HCT116 (cell line): ENCODE measurements around the gene HIPK2.

Experiments
- CTCF ChIP-seq, 3 experiments: fragments of 200-600 bp in 1 of 3; sonication (generic) in 1 of 3; IDR thresholded peaks in 2 of 3; conservative IDR thresholded peaks in 1 of 3; 2 replicates each; pipeline ENCODE4 v1.5.1; 2012 to 2017; ENCODE audit warnings: low read depth in 2 of 3, low read length in 2 of 3, antibody characterized with exemption in 1 of 3, borderline replicate concordance in 1 of 3, control low read depth in 1 of 3, mild to moderate bottlenecking in 1 of 3, mixed read lengths in 1 of 3, mixed run types in 1 of 3, moderate library complexity in 1 of 3; ENCODE audit not compliant: insufficient read depth in 1 of 3
- EGR1 ChIP-seq: IDR thresholded peaks from 2 replicates; pipeline ENCODE4 v1.6.1; 2012; ENCODE audit warnings: low read depth
- EZH2 ChIP-seq: fragments of 200-600 bp; sonication (generic); IDR thresholded peaks from 2 replicates; pipeline ENCODE4 v1.6.1; 2017; ENCODE audit warnings: antibody characterized with exemption, mixed run types
- EZH2phosphoT487 ChIP-seq: fragments of 200-600 bp; IDR thresholded peaks from 2 replicates; pipeline ENCODE4 v1.6.1; 2018; ENCODE audit warnings: antibody characterized with exemption, borderline replicate concordance
- JUND ChIP-seq: IDR thresholded peaks from 2 replicates; pipeline ENCODE4 v1.6.1; 2012
- POLR2A ChIP-seq: IDR thresholded peaks from 2 replicates; pipeline ENCODE4 v1.7.0; 2011; ENCODE audit warnings: borderline replicate concordance; ENCODE audit not compliant: insufficient read depth, insufficient read length; ENCODE audit errors: extremely low read depth
- POLR2AphosphoS5 ChIP-seq: IDR thresholded peaks from 2 replicates; pipeline ENCODE4 v1.6.1; 2011; ENCODE audit warnings: mild to moderate bottlenecking, low read depth, low read length, moderate library complexity
- RAD21 ChIP-seq: IDR thresholded peaks from 2 replicates; pipeline ENCODE4 v1.6.1; 2012; ENCODE audit warnings: low read depth, mild to moderate bottlenecking
- REST ChIP-seq: IDR thresholded peaks from 2 replicates; pipeline ENCODE4 v1.6.1; 2012; ENCODE audit warnings: low read depth
- YY1 ChIP-seq: IDR thresholded peaks from 2 replicates; pipeline ENCODE4 v1.6.1; 2011; ENCODE audit warnings: low read length, low read depth, moderate library complexity, mild to moderate bottlenecking; ENCODE audit not compliant: insufficient replicate concordance; ENCODE audit errors: extremely low read depth
- ZBTB33 ChIP-seq: IDR thresholded peaks from 2 replicates; pipeline ENCODE4 v1.6.1; 2011; ENCODE audit warnings: mild to moderate bottlenecking, low read length, moderate library complexity; ENCODE audit not compliant: insufficient replicate concordance; ENCODE audit errors: extremely low read depth
- ZFX ChIP-seq: fragments of 450-650 bp; IDR thresholded peaks from 2 replicates; pipeline ENCODE4 v1.6.1; 2017

DNA sequence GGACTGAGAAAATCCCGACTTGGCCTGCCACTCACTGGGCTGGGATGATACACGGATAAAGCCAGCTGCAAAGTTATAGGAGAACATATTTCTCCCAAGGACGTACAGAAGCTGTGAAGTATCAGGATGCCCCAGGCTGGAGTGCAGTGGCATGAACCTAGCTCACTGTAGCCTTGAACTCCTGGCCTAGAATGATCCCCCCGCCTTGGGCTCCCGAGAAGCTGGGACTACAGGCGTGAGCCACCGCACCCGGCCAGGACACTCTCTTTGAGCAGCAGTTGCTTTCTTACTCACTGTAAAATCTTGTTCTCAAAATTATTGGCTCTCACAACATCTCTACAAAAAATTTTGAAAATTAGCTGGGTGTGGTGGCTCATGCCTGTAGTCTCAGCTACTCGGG is 203.9 kb downstream of the HIPK2 start:
- TF ChIP-seq YY1 (no peak), ZBTB33 (no peak), POLR2A (no peak), CTCF (IDR thresholded peaks at IDR 0.05 in 2 of 3, conservative IDR thresholded peaks at IDR 0.05 in 1 of 3; ENCODE audit: borderline replicate concordance in 1 of 3, insufficient read depth in 1 of 3, low read depth in 2 of 3, low read length in 2 of 3) (no peak), JUND (no peak), REST (no peak), POLR2AphosphoS5 (no peak), EZH2 (no peak), EGR1 (no peak), ZFX (no peak), RAD21 (no peak), EZH2phosphoT487 (no peak)
